Testis (tissue), 2 donors: Measurements from ENCODE around the gene HNRNPA0.

ENCODE experiments used
- CTCF ChIP-seq, 3 experiments: fragments of 450-650 bp in 2 of 3; fragments of 200-600 bp in 1 of 3; sonication (generic) in 1 of 3; IDR thresholded peaks; one replicate each; pipeline ENCODE4 v1.5.1; 2016 to 2019; ENCODE audit warnings: antibody characterized with exemption in 3 of 3, mild to moderate bottlenecking in 2 of 3, moderate library complexity in 1 of 3
- POLR2A ChIP-seq: fragments of 450-650 bp; IDR thresholded peaks from one replicate; pipeline ENCODE4 v1.6.1; 2017; ENCODE audit warnings: antibody characterized with exemption, mild to moderate bottlenecking, moderate library complexity

GRCh38 chr5:137760294-137760693 is 6.1 kb upstream of the HNRNPA0 start:
- TF ChIP-seq CTCF (IDR thresholded peaks at IDR 0.05) (no peak), POLR2A (no peak)
